Tibial nerve (tissue), 4 donors: ENCODE results near the gene CT47B1. TPM values are rescaled to one million over a fixed set of nuclear protein-coding genes. Genes with fewer than 3 reads are reported as not detected.

Experiments
- DNase-seq, 2 donors: peaks; one replicate each; pipeline ENCODE4 v3.0.0-alpha.2; 2019; ENCODE audit warnings: low spot score in 2 of 2
- H3K27ac ChIP-seq, 4 donors: fragments of 200-600 bp; sonication (generic) in 3 of 4; one replicate each; pipeline ENCODE4 v1.5.1; 2017 to 2019; ENCODE audit warnings: mild to moderate bottlenecking in 1 of 4
- H3K27me3 ChIP-seq, 2 donors: fragments of 200-600 bp; sonication (generic) in 1 of 2; one replicate each; pipeline versions ENCODE4 v1.5.1 to v1.6.0; 2017 to 2019
- H3K36me3 ChIP-seq, 3 donors: fragments of 200-600 bp; sonication (generic); one replicate each; pipeline ENCODE4 v1.5.1; 2018 to 2019
- H3K4me1 ChIP-seq, 4 donors: fragments of 200-600 bp; sonication (generic) in 3 of 4; one replicate each; pipeline ENCODE4 v1.5.1; 2017 to 2019
- H3K4me3 ChIP-seq, 4 donors: fragments of 200-600 bp; sonication (generic) in 3 of 4; one replicate each; pipeline ENCODE4 v1.5.1; 2017 to 2019; ENCODE audit warnings: mild to moderate bottlenecking in 1 of 4, moderate library complexity in 1 of 4
- H3K9me3 ChIP-seq, 4 donors: fragments of 200-600 bp; sonication (generic) in 3 of 4; one replicate each; pipeline ENCODE4 v1.5.1; 2017 to 2019
- CTCF ChIP-seq, 5 experiments: fragments of 200-600 bp in 3 of 5; fragments of 450-650 bp in 2 of 5; sonication (generic) in 3 of 5; IDR thresholded peaks; one replicate each; pipeline ENCODE4 v1.5.1; 2016 to 2019; ENCODE audit warnings: antibody characterized with exemption in 5 of 5, mild to moderate bottlenecking in 3 of 5, moderate library complexity in 2 of 5
- EP300 ChIP-seq, 2 donors: sonication (generic); formaldehyde crosslinking; IDR thresholded peaks; one replicate each; pipeline ENCODE4 v1.6.1; 2017; ENCODE audit warnings: antibody characterized with exemption in 2 of 2, mild to moderate bottlenecking in 1 of 2
- POLR2A ChIP-seq, 2 donors: fragments of 450-650 bp; IDR thresholded peaks; one replicate each; pipeline ENCODE4 v1.6.1; 2017; ENCODE audit warnings: antibody characterized with exemption in 2 of 2, mild to moderate bottlenecking in 2 of 2, moderate library complexity in 2 of 2
- WGBS, 2 donors: methylation state at CpG; one replicate each; pipeline ENCODE4 v1.1.5; 2018; 5-methylcytosine and 5-hydroxymethylcytosine counted together
- small RNA-seq: library from RNA; depleted of rRNA; stranded (forward); fragments of <200 nt; gene quantifications from one replicate; pipeline ENCODE3, GENCODE V24; 2016
- total RNA-seq, 4 donors: library from RNA; depleted of rRNA; stranded (reverse); fragments of >200 nt; gene quantifications; one replicate each; pipeline ENCODE4 v1.1.0, GENCODE V29; 2016

CT47B1 gene
- total RNA-seq, 4 donors from 2014 or later, result not detected

- Histone ChIP-seq H3K4me1 (no peaks in the 10 kb centered on the region), H3K4me3 (no peak overlapping the region), H3K9me3 (no peaks in the 10 kb centered on the region), H3K27me3 (no peaks in the 10 kb centered on the region), H3K36me3 (no peaks in the 10 kb centered on the region), H3K27ac (no peak overlapping the region)
- no peak for DNase-seq
- TF ChIP-seq EP300 (IDR thresholded peaks at IDR 0.05) (no peak), POLR2A (IDR thresholded peaks at IDR 0.05) (no peak), CTCF (IDR thresholded peaks at IDR 0.05) (no peak)
- 46 to 60% methylated on average over 2 of the region's 2 CpGs for WGBS, 2 donors
These were observed 50.5 kb downstream of the CT47B1 start for GRCh38 chrX:120825146-120825545.

GRCh38 chrX:120824021-120824420 is 51.6 kb downstream of the CT47B1 start:
- 45 to 64% methylated on average over 1 of the region's 1 CpG for WGBS, 2 donors
- no peak overlapping the region for H3K4me3 ChIP-seq
- TF ChIP-seq POLR2A (IDR thresholded peaks at IDR 0.05) (no peak), CTCF (IDR thresholded peaks at IDR 0.05) (no peak), EP300 (IDR thresholded peaks at IDR 0.05) (no peak)

GRCh38 chrX:120823556-120823955 is 52.1 kb downstream of the CT47B1 start:
- DNase-seq, result no peak
- H3K36me3 ChIP-seq, result no peaks in the 10 kb centered on the region
- no peaks in the 10 kb centered on the region for H3K27me3 ChIP-seq
- TF ChIP-seq CTCF (IDR thresholded peaks at IDR 0.05) (no peak), EP300 (IDR thresholded peaks at IDR 0.05) (no peak), POLR2A (IDR thresholded peaks at IDR 0.05) (no peak)
- H3K4me1 ChIP-seq, result no peaks in the 10 kb centered on the region
- H3K27ac ChIP-seq, result no peak overlapping the region
- H3K9me3 ChIP-seq, result no peaks in the 10 kb centered on the region
- H3K4me3 ChIP-seq, result no peak overlapping the region

More at GRCh38 chrX:120824021-120824420, 51.6 kb downstream of the CT47B1 start:
- H3K27ac ChIP-seq, result no peak overlapping the region
- H3K36me3 ChIP-seq, result no peaks in the 10 kb centered on the region
- H3K9me3 ChIP-seq, result no peaks in the 10 kb centered on the region
- no peaks in the 10 kb centered on the region for H3K27me3 ChIP-seq
- H3K4me1 ChIP-seq, result no peaks in the 10 kb centered on the region
- no peak for DNase-seq

Small RNAs within 50 kb of the gene (small RNA-seq; reads per million reads assigned to genes)
- not detected for gene AC008162.1

Other genes starting within 250 kb of the CT47B1 start
- 10 to 100 TPM; 16.5 to 21.2 (median 16.9) TPM for gene C1GALT1C1, start 245.8 kb downstream of the CT47B1 start, total RNA-seq
- not detected for gene CT47A11, start 61.3 kb upstream of the CT47B1 start, total RNA-seq
- not detected for gene CT47A10, start 66.2 kb upstream of the CT47B1 start, total RNA-seq
- gene CT47A9, start 71.0 kb upstream of the CT47B1 start, total RNA-seq, result not detected
- gene CT47A8, start 75.9 kb upstream of the CT47B1 start, total RNA-seq, result not detected
- not detected for gene CT47A7, start 80.7 kb upstream of the CT47B1 start, total RNA-seq
- not detected for gene CT47A6, start 85.6 kb upstream of the CT47B1 start, total RNA-seq
- gene CT47A5, start 90.5 kb upstream of the CT47B1 start, total RNA-seq, result not detected
- gene CT47A4, start 95.3 kb upstream of the CT47B1 start, total RNA-seq, result not detected
- gene CT47A3, start 100.2 kb upstream of the CT47B1 start, total RNA-seq, result not detected
- gene CT47A2, start 105.1 kb upstream of the CT47B1 start, total RNA-seq, result not detected
- gene CT47A1, start 109.9 kb upstream of the CT47B1 start, total RNA-seq, result not detected
- 1 to 10 TPM in 3 of 4 donors, under 1 TPM in 1; 0.59 to 8.1 (median 5.3) TPM for gene GLUD2, start 171.7 kb upstream of the CT47B1 start, total RNA-seq